Stimulated activated CD8-positive, alpha-beta memory T cell treated with anti-CD3 and anti-CD28 coated beads, Interleukin-4, amount 100 ng/mL, for 1 hour (primary cell): ENCODE results near the gene NOXRED1.
A peak's percentile ranks its signal among the peaks of the same experiment; 100 is the strongest.

Source experiments
- DNase-seq, 2 donors: peaks; one replicate each; pipeline ENCODE4 v3.0.0-alpha.2; 2020; ENCODE audit warnings: low read depth in 2 of 2, low spot score in 1 of 2

Gene NOXRED1

GRCh38 chr14:77409131-77409533, 14.2 kb downstream of the NOXRED1 start:
- no peak for DNase-seq

- DNase-seq, result no peak
Measured at GRCh38 chr14:77407158-77407557, 16.2 kb downstream of the NOXRED1 start.

DNA sequence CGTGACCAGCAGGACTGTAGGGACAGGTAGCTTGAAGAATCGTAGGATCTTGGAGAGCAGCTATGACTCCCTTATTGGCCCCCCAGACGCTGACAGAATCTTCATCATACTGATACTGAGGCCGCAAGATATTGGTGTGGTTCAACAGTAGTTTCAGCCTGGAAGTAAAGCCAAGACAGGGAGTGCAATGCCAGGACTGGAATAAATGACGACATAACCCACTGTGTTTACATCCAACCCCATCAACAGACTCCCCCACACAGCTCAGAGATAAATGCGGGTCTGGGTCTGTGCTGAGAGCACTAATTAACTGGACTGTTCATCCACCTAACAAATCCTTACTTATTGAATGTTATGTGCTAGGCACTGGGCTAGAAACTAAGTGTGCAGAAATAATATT, 16.6 kb downstream of the NOXRED1 start:
- no peak for DNase-seq

- DNase-seq, result no peak
Measured at GRCh38 chr14:77406086-77406485, 17.2 kb downstream of the NOXRED1 start.

DNA sequence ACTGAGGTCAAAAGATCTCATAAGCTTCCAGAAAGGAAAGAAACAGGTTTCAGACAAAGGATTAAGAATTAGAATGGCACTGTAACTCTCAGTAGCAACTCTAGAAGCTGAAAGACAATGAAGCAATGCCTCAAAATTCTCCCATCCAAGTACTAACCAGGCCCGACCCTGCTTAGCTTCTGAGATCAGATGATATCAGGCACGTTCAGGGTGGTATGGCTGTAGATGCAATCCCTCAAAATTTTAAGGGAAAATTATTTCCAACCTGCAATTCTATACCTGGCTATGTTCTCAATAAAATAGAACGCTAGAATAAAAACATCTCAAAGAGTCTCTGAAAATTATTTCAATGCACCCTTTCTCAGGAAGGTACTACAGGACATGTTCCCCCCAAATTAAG, 19.6 kb downstream of the NOXRED1 start:
- no peak for DNase-seq

DNA sequence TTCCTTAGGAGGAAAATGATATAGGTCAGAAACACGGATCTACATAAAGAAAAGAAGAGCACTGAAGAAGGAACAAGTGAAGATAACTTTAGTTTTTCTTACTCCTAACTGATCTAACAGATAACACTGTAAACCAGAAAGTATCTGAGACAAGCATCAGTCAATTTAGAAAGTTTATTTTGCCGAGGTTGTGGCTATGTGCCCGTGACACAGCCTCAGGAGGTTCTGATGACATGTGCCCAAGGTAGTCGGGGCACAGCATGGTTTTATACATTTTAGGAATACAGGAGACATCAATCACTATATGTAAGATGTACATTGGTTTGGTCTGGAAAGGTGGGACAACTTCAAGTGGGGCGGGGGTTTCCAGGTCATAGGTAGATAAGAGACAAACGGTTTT, 23.1 kb downstream of the NOXRED1 start:
- DNase-seq, result no peak

- DNase-seq, result no peak
Measured at GRCh38 chr14:77390188-77390587, 33.1 kb downstream of the NOXRED1 start.

DNA sequence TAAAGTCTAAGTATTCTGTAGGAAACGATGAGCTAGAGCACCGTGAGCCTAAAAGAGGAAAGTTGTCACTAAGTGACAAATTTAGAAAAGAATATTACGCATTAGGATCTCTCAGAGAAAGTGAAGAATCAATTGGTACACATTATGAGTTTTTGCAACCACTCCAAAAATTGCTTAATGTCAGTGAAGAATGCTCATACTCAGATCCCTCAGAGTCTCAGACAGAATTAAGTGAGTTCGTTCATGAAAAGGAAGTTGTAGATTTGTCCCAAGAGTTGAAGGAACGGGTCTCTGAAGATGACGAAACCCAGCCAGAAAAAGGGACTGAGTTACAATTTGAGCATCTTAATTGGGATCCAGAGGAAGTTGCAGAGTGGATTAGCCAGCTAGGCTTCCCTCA, 44.6 kb downstream of the NOXRED1 start:
- DNase-seq, result no peak

GRCh38 chr14:77377502-77377844, 45.9 kb downstream of the NOXRED1 start:
- no peak for DNase-seq

GRCh38 chr14:77376771-77377501, 46.4 kb downstream of the NOXRED1 start, which contains the start of the genes SAMD15 and TMED8:
Gene SAMD15, plus strand, starts transcription at chr14:77377379. Its CDS starts 40 bp downstream, at chr14:77377419.
Gene TMED8, minus strand, starts transcription at chr14:77377094. Its CDS starts 41 bp downstream, at chr14:77377053.
- peak; percentile 55 to 63 for DNase-seq

GRCh38 chr14:77375973-77376770, 47.2 kb downstream of the NOXRED1 start:
- peak in 1 of 2 donors; percentile 4 for DNase-seq

DNA sequence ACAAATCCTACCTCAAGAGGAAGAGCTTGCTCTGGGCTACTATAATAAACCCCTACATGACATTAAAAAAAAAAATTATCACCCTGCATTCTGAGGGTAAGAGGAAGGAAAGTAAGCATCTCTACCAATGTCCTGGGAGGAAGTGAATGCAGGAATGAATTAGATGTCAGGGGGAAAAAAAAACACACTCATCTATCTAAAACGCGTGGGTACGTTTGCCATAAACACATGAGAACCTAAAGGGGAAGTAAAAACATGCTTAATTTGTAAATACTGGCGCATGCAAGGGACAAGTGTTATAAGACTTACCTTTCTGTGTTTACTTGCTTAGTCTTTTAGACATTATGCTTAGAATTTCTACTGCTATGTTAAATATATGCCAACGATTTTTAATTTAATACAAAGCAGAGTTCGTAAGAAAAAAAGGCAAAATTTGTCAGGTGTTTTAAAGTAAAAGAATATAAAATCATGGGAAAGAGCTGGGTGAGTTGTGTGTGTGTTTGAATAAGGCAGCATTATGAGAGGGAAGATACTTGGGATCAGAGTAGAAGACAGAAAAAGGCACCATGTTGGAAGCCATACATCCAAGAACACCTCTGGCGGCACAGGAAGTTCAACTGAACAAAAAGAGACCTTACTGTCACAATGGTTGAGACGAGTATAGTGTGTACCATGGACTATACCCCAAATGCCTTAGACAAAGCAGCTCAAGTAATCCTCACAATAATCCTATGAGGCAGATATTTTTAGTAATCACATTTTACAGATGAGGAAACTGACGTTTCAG, 48.0 kb downstream of the NOXRED1 start:
- no peak for DNase-seq

GRCh38 chr14:77372304-77372841, 51.0 kb downstream of the NOXRED1 start:
- no peak for DNase-seq

- no peak for DNase-seq
Measured at GRCh38 chr14:77369285-77369684, 54.0 kb downstream of the NOXRED1 start.

DNA sequence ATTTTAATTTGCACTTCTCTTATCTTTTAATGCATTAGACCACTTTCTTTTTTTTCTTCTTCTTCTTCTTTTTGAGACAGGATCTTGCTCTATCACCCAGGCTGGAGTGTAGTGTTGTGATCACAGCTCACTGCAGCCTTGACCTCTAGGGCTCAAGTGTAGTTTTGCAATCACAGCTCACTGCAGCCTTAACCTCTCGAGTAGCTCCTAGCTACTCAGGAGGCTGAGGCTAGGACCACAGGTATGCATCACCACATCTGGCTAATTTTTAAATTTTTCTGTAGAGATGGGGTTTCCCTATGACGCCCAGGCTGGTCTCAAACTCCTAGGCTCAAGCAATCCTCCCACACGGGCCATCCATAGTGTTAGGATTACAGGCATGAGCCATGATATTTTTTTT, 59.2 kb downstream of the NOXRED1 start:
- DNase-seq, result no peak

GRCh38 chr14:77359626-77360025, 63.7 kb downstream of the NOXRED1 start:
- DNase-seq, result no peak

DNA sequence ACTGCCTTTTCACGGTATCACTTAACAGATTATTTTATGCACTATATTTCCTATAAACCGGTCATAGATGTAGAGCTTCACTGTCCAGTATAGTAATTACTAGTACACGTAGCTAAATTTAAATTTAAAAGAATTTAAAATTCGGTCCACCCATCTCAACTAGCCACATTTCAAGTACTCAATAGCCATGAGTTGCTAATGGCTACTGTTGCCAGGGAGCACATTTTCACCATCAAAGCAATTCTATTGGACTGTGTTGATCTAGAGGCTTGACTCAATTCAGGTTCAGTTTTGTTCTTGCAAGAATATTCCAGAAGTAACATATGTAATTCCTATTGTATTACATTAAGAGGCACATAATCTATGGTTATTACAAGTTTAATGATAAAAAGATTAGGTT, 66.4 kb downstream of the NOXRED1 start:
- no peak for DNase-seq

- DNase-seq, result no peak
Measured at GRCh38 chr14:77355811-77356210, 67.5 kb downstream of the NOXRED1 start.

DNA sequence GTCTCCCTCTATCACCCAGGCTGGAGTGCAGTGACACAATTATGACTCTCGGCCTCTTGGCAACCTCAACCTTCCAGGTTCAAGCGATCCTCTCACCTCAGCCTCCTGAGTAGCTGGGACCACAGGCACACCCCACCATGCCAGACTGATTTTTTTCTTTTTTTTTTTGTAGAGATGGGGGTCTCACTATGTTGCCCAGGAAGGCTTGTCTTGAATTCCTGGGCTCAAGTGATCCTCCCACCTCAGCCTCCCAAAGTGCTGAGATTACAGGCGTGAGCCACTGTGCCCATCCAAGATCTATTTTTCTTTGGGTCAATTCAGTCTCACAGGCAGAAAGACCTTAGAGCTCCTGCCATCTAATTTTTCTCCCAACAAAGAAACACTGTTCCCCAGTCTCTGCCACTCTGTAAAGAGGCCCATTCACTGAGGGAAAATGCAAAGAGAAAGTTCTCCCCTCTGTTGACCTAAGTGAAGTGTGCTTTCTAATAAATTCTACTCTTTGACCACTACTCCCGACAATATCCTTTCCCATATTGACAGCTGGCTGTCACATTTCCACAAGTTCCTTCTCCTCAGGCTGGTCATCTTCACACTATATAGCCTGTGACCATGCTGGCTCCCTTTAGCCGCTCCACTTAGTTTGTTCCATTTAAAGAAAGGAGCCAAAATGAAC, 69.7 kb downstream of the NOXRED1 start:
- DNase-seq, result no peak

- no peak for DNase-seq
Measured at GRCh38 chr14:77347751-77348150, 75.6 kb downstream of the NOXRED1 start.

GRCh38 chr14:77346495-77346894, 76.8 kb downstream of the NOXRED1 start:
- DNase-seq, result no peak
